Cardiac septum (tissue), 1 donor: ENCODE measurements around the gene C2orf78. TPM values are rescaled to one million over a fixed set of nuclear protein-coding genes. Genes with fewer than 3 reads are reported as not detected.
"Not testable (repeated sequence)": the region's sequence is repeated elsewhere in the genome, so short reads cannot be mapped to it uniquely, and the experiment has no call there.

Source experiments
- DNase-seq: peaks from one replicate; pipeline ENCODE4 v3.0.0-alpha.2; 2020; ENCODE audit warnings: low spot score
- intact Hi-C: fragments of 100-400 bp; cut with DNase I; formaldehyde crosslinking; loops from one replicate; pipeline ENCODE4 v1.14.0; 2022
- total RNA-seq: library from RNA; stranded (reverse); fragmentation: NEBNext Ultra II Directional; extraction: Animal tissue kit (Norgen Biotek cat#: 25700); gene quantifications from one replicate; pipeline ENCODE4 v1.2.1, GENCODE V29; 2021
- donor health status: DM: no; HTN: no; CAD: no.

The C2orf78 gene
- total RNA-seq, 1 donor from 2014 or later: not detected

- intact Hi-C loops: loop anchor here (10.0 kb wide), 1 partner anchor 94 kb away; no protein-coding TSS in a partner anchor
- DNase-seq: not testable (repeated sequence)
Observed at GRCh38 chr2:73778867-73779466, 5.0 kb upstream of the C2orf78 start.

DNA sequence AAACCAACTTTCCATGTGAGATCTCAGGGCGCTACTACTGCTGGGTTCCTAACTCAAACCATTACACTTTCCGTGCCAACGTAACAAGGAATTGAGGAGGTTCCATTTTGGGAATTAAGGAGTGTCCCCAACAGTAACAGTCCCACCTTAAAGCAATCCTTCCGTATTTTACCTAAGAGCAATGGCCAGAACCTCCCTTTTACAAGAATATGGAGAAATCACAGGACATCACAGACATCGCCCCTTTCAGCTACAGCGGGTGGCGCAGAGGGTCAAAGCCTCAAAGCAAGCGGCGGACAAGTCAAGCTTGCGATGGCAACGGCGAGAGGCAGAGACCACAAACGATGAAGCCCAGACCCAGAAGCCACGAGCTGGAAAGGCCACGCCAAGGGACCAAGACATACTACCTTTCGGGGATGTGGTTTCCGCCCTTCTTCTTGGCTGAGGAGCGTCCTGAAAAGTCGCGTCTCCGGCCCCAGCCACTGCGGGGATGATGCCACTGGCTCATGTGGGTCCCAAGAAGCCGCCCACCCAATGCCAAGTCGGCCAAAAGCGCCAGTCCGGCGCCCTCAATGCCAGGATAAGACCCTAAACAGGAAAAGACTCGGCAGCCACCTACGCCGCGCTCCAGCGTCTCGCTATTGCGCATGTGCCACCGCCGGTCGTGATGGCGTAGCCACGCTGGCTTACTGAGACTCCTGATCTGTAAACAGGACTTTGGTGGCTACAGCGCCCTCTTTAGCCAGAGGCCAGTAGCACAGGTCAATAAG, 4.3 kb upstream of the C2orf78 start, which contains the start of gene DUSP11:
Gene DUSP11 (minus strand): TSS at position 637 of the 770 bp plus-strand sequence. CDS start 129 bp downstream, at position 508.
- DNase-seq: peak; percentile 97
- intact Hi-C loops: loop anchor here (10.0 kb wide), 1 partner anchor 95 kb away; no protein-coding TSS in a partner anchor

GRCh38 chr2:73780237-73780582, 3.8 kb upstream of the C2orf78 start:
- intact Hi-C loops: no loop called here
- no peak for DNase-seq

DNA sequence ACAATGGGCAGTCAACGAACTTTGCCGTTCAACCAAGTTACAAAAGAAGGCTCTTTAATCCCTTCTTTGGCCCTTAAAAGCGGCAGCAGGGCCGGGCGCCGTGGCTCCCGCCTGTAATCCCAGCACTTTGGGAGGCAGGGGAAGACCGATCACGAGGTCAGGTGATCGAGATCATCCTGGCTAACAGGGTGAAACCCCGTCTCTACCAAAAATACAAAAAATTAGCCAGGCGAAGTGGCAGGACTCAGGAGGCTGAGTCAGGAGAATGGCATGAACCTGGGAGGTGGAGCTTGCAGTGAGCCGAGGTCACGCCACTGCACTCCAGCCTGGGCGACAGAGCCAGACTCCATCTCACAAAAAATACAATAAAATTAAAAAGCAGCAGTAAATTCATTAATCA, 581 bp upstream of the C2orf78 start:
- DNase-seq, intact Hi-C loops: not testable (repeated sequence)

GRCh38 chr2:73811878-73812277, 27.9 kb downstream of the C2orf78 start:
- intact Hi-C loops: no loop called here
- DNase-seq: no peak

- intact Hi-C loops: no loop called here
- no peak for DNase-seq
Observed at GRCh38 chr2:73812635-73813034, 28.7 kb downstream of the C2orf78 start.

GRCh38 chr2:73818296-73818695, 34.3 kb downstream of the C2orf78 start:
- intact Hi-C loops: no loop called here
- DNase-seq: no peak

DNA sequence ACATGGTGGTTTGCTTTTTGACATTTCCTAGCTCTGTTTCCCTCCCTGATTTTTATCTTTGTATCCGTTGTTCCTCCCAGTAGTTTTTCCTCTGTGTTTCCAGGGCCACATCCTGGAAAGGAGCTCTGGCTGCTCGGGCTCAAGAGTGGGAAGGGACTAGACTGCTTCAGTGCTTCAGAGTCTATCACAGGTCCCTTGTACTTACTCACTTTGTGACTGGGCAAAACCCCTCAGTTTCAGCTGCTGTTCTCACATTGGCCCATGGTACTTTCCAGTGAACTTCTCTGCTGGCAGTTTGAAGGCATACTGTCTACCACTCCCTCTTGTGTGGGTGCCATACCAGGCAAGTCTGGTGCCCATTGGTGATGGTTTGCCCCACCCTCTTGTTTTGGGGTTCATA, 37.2 kb downstream of the C2orf78 start:
- DNase-seq: no peak
- intact Hi-C loops: loop anchor here (10.0 kb wide), 5 partner anchors 324 to 714 kb away; partner anchors contain the start of gene BOLA3

- intact Hi-C loops: loop anchor here (10.0 kb wide), 5 partner anchors 323 to 713 kb away; partner anchors contain the start of gene BOLA3
- no peak for DNase-seq
Observed at GRCh38 chr2:73821669-73822068, 37.7 kb downstream of the C2orf78 start.

GRCh38 chr2:73822276-73822675, 38.3 kb downstream of the C2orf78 start:
- intact Hi-C loops: loop anchor here (10.0 kb wide), 5 partner anchors 323 to 713 kb away; partner anchors contain the start of gene BOLA3

GRCh38 chr2:73822991-73823390, 39.0 kb downstream of the C2orf78 start:
- no peak for DNase-seq
- intact Hi-C loops: loop anchor here (10.0 kb wide), 5 partner anchors 322 to 712 kb away; partner anchors contain the start of gene BOLA3

More at GRCh38 chr2:73822276-73822675, 38.3 kb downstream of the C2orf78 start:
- no peak for DNase-seq

GRCh38 chr2:73823416-73823815, 39.4 kb downstream of the C2orf78 start:
- intact Hi-C loops: loop anchor here (10.0 kb wide), 5 partner anchors 321 to 711 kb away; partner anchors contain the start of gene BOLA3
- no peak for DNase-seq

GRCh38 chr2:73823916-73824523, 40.0 kb downstream of the C2orf78 start:
- DNase-seq: no peak
- intact Hi-C loops: loop anchor here (10.0 kb wide), 5 partner anchors 321 to 711 kb away; partner anchors contain the start of gene BOLA3

GRCh38 chr2:73825408-73825807, 41.4 kb downstream of the C2orf78 start:
- intact Hi-C loops: loop anchor here (10.0 kb wide), 5 partner anchors 319 to 709 kb away; partner anchors contain the start of gene BOLA3
- no peak for DNase-seq

- intact Hi-C loops: loop anchor here (10.0 kb wide), 5 partner anchors 318 to 708 kb away; partner anchors contain the start of gene BOLA3
- no peak for DNase-seq
Observed at GRCh38 chr2:73827018-73827417, 43.0 kb downstream of the C2orf78 start.

- DNase-seq: no peak
- intact Hi-C loops: loop anchor here (10.0 kb wide), 5 partner anchors 317 to 707 kb away; partner anchors contain the start of gene BOLA3
Observed at GRCh38 chr2:73827660-73828388, 43.8 kb downstream of the C2orf78 start.

GRCh38 chr2:73828389-73828817, 44.4 kb downstream of the C2orf78 start:
- intact Hi-C loops: loop anchor here (10.0 kb wide), 5 partner anchors 316 to 706 kb away; partner anchors contain the start of gene BOLA3
- DNase-seq: no peak

DNA sequence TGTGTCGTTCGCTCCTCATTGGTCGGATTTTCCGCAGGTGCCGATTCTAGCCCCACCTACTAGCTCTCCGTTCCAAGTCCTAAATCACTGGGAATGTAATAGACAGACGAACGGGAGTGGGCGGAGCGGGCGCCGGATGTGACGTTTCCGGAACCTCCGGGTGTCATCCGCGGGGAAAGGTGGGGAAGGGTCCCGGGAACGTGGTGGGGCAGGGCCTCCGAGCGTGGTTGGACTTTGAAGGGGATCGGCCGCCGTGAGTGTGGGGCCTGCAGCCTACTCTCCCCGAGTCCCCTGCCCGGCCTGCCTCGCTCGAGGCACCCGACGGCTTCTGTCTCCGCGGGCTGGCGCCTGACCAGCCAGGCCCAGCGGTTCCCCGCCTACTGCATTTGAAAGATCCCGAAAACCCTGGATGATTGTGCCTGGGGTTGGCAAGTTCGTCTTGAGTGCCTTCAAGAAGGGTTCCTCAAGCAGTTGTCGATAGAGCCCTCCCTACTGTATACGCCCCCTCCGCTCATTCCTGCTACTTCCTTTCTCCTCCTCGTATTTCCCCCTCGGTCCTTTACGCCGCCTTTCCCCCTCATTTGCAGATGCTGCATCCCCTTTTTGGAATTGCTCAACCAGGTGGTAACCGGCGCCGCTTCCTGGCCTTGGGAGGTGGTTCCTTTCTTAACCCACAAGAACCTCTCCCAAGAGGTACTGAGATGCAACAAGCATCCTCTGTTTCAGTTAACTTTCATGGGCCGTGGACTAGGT, 45.0 kb downstream of the C2orf78 start, which contains the start of gene STAMBP:
Gene STAMBP (plus strand): TSS at position 144 of the 753 bp plus-strand sequence. CDS start 1,896 bp downstream, outside the sequence.
- intact Hi-C loops: loop anchor here (10.0 kb wide), 5 partner anchors 316 to 706 kb away; partner anchors contain the start of gene BOLA3
- peak; percentile 98 for DNase-seq
